GM21381 (cell line): ENCODE results near the gene INPP4B.
"Not testable (repeated sequence)": the region's sequence is repeated elsewhere in the genome, so short reads cannot be mapped to it uniquely, and the experiment has no call there.

ENCODE experiments used
- ATAC-seq: cut with Tn5 transposase; IDR thresholded peaks from one replicate; pipeline ENCODE4 v1.9.1; 2021; ENCODE audit warnings: mild to moderate bottlenecking, moderate library complexity; ENCODE audit not compliant: unreplicated experiment

The INPP4B gene

DNA sequence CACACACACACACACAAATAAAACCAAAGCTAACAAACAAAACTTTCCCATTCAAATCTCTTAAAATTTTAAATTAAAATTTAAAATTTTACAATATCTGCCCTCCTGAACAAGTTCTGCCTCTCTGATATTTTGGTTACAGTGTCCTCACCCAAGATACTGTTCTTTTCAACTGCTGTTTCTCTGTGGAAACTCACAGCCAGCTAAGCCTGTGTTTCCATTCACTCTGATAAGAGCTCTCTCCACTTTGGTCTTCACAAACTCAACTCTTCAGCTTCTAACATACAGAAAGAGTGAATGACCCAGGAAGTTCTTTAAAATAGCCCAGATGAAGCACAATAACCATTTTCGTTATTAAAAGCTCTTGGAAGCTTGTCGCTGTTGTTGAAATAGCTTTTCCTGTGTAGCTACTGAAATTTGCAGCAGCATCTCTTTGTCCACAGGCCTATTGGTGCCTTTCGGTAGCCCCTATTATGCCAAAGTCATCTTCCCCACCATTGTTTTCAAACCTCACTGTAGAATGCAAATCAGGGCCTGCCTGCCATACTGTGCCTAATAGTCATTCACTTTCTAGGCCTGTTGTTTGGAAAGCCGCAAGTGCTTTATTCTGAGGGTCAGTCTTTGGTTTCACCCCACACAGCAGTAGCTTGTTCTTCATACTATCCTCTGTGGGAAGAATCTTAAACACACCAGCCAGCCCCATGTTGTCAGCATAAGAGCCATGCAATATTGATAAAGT lies 19.4 kb downstream of the INPP4B start:
- ATAC-seq, result no peak

- no peak for ATAC-seq
Observed at GRCh38 chr4:142824368-142824767, 21.7 kb downstream of the INPP4B start.

- ATAC-seq, result no peak
Observed at GRCh38 chr4:142823796-142824195, 22.3 kb downstream of the INPP4B start.

GRCh38 chr4:142818476-142818875 lies 27.6 kb downstream of the INPP4B start:
- no peak for ATAC-seq

GRCh38 chr4:142818031-142818430 lies 28.1 kb downstream of the INPP4B start:
- ATAC-seq, result no peak

- ATAC-seq, result no peak
Observed at GRCh38 chr4:142817442-142817841, 28.7 kb downstream of the INPP4B start.

DNA sequence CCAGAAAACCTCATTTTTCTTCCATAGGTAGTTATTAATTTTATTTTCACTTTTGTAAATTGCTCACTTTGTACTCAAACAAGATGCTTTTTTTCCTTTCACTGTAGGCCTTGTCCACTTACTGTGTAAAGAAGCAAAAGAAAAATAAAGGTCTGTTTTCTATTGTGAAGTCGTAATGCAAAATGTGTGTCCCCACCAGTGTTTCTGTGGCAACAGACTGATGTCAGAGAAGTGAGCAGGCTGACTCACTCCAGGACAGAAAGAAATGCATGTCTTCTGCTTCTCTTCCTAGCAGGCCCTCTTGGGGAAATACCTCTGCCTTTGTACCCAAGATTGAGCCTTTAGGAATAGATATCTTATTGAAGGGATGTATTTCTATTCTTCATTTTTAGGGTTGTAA lies 30.3 kb downstream of the INPP4B start:
- no peak for ATAC-seq

DNA sequence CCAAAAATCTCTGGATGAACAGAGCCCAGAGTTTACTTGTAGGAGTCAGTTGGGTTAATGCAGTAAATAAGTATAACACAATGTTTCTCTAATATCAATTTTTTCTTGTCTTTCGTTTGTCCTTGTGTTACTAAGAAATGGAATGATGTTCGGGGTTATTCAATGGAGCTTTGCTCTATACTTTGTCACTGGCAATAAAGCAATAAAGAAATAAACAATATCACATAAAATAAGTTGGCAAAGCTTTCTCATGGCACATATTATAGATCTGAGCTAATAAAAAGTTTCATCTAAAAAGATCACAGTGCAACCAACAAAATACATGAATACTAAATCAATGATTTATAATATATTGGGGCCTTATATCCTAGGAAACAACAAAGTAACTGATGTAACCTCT lies 32.7 kb downstream of the INPP4B start:
- ATAC-seq, result no peak

DNA sequence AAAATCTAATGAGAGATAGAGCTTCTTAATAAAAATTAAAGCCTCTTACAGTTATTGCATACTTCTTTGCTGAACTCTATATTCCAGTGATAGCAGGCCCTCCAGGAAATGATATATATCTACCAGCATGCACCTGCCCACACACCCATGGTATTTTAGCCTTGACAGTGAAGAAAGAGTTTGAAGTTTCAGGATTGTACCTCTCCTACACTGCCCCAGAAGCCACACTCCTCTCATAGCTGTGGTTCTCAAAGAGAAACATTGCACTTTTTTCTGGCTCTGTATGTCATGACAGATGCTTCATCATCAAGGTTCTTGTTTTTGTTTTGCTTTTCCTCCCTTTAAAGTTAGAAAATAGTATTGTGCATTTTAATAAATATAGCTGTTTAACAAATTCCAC lies 34.0 kb downstream of the INPP4B start:
- ATAC-seq, result no peak

DNA sequence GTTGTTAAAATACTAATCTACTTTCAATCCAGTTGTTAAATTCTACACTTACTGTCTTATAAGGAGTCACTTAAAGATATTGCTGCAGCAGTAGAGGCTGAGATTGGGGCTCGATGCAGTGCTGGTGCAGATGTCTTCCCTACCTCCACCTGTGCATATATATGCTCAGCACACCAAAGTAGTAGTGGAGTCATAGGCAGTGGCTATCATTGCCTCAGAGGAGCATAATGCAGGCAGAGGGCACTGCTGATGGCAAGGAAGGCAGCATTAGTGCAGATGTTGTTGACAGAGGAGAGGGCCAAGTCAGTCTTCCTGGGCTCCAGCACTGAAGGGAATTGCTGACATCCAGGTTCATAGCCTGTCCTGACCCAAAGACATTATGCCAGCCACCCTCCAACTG lies 35.1 kb downstream of the INPP4B start:
- no peak for ATAC-seq

DNA sequence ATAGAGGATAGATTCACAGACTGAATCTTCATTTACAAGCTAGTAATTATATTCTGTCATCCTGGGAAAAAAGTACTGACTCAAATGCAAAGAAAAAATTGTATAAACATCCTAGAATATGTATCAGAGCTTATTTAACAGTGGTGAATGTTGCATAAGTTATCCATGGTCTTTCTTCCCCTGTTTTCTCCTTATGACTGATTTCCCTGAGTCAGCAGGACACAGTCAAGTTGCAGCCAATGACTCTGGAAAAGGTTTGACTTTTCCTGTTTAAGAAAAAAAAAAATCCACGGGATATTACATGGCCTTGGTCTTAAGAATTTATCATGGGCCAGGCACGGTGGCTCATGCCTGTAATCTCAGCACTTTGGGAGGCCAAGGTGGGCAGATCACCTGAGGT lies 36.5 kb downstream of the INPP4B start:
- no peak for ATAC-seq

GRCh38 chr4:142803879-142804278 lies 42.2 kb downstream of the INPP4B start:
- ATAC-seq, result not testable (repeated sequence)

DNA sequence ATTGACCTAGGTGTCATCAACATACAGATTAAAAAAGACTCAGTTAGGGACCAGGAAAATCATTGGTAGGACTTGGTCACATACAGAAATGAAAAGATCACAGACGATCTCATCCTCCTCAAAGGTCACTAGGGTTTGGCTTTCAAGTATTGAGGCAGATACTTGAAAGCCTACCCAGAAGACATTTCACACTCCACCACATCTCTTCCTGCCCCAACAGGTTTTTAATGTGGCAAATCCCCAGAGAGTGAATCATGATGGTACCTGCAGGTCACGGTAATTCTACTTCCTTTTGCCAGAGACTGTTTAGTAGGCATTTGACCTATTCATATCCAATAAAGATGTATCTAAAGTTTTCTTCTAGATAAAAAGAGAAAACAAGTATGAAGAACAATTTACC lies 44.1 kb downstream of the INPP4B start:
- ATAC-seq, result no peak

DNA sequence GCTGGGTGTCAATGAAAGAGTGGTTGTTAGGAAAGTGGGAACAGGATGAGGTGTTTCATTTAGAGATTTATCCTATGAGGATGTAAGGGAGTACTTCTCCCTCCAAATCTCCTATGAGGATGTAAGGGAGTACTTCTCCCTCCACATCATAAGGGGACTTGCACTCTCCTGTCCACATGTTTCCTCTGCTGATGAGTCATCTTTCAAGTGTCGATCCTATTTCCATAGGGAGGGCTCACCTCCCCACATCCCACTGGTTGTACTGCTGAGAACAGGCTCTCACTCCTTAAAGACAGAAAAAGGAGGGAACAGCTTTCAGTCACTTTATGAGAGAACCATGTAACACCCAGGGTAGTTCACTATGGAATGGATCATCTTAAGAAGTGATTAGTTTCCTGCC lies 65.0 kb downstream of the INPP4B start:
- ATAC-seq, result no peak

GRCh38 chr4:142778900-142779299 lies 67.2 kb downstream of the INPP4B start:
- no peak for ATAC-seq

DNA sequence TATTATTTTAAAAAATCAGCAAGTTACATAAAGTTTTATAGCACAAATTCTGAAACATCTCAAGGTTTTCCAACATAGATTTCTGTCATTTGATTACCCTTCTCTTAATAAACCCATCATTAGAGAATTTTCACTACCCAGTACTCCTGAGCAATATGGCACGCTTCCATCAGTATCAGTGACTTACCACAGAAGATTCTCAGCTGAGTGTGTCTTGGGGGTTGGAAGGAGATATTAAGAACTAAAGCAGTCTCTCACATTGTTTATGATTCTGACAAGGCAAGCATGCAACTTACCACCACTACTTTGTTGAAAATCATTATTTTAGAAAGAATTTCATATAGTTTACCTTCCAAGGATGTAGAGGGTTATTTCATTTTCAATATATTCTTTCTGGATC lies 67.7 kb downstream of the INPP4B start:
- ATAC-seq, result no peak

DNA sequence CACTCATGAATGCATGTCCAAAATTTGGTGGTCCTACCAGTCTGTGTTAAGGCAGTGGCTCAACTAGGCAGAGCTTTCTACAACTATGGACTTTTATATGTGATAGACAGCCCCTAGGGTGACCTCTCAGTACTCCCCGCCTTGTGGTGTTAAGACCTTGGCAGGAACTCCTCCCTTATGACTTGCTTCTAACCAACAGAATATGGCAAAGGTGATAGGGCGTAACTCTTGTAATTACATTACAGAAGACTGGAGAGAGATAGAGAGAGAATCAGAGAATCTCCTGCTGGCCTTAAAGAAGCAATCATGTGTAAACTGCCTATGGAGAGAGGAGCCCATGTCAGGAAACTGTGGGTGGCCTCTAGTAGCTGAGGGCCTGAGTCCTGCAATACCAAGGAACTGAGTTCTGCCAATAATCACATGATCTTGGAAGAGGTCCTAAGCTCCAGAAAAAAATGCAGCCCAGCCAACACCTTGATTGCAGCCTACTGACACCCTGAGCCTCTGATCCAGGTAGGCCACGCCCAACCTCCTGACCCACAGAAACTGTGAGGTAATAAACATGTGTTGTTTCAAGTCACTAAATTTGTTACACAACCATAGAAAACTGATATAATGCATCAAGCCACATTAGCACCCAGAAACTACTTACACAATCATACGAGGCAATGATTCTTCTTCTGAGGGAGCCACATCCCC lies 68.9 kb downstream of the INPP4B start:
- no peak for ATAC-seq

DNA sequence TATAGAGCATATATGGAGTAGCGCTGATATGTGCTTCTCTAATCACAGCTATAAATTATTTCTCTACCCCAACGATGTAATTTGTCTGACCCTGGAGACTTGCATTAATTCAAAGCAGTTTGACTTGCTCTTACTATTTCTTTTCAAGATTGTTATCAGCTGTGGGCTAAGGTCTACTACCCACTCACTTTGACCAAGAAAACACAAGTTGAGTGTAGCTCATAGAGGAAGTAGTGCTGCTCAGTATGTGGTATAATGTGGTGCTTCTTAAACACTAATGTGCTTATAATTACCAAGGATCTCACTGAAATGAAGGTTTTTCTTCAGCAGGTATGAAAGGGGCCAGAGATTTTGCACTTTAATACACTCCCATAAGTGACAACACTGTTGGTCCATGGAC lies 70.1 kb downstream of the INPP4B start:
- no peak for ATAC-seq

DNA sequence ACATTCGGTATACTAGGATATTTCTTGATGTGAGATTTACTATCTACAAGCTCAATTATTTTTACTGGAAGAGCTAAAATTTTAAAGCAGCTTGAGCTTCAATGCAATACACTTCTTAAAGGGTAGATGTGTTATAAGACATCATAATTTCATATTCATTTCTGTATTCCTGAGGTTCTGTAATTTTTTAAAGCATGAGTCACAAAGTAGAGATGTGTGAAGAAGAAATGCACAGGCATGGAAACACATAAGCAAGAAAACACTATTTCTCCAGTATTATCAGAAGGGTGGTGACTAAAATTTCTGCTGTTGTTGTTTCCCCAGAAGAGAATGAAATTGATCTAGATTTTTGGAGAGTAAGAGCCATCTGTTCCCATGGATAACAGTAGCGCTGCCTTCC lies 72.6 kb downstream of the INPP4B start:
- ATAC-seq, result no peak

- ATAC-seq, result no peak
Observed at GRCh38 chr4:142762280-142762679, 83.8 kb downstream of the INPP4B start.

GRCh38 chr4:142752202-142752786 lies 93.8 kb downstream of the INPP4B start:
- no peak for ATAC-seq

- ATAC-seq, result no peak
Observed at GRCh38 chr4:142743121-142743825, 102.8 kb downstream of the INPP4B start.
